HG02938 (cell line): ENCODE measurements around the gene WFDC8.

Experiments used
- ATAC-seq: cut with Tn5 transposase; IDR thresholded peaks from one replicate; pipeline ENCODE4 v1.9.1; 2021; ENCODE audit warnings: mild to moderate bottlenecking, moderate library complexity; ENCODE audit not compliant: unreplicated experiment

WFDC8 gene

GRCh38 chr20:45550765-45551164, 28.3 kb downstream of the WFDC8 start:
- ATAC-seq, result no peak

GRCh38 chr20:45548410-45548809, 30.7 kb downstream of the WFDC8 start:
- ATAC-seq, result no peak

GRCh38 chr20:45547206-45547770, 31.8 kb downstream of the WFDC8 start, which contains the start of gene EPPIN:
TSS of gene EPPIN (minus strand) at chr20:45547401. CDS start at chr20:45547357, 44 bp downstream.
- no peak for ATAC-seq

- no peak for ATAC-seq
These were observed 33.2 kb downstream of the WFDC8 start for GRCh38 chr20:45545754-45546453.

- ATAC-seq, result no peak
These were observed 33.7 kb downstream of the WFDC8 start for GRCh38 chr20:45545351-45545750.

- ATAC-seq, result no peak
These were observed 39.7 kb downstream of the WFDC8 start, which contains the start of gene WFDC6 for GRCh38 chr20:45539382-45539781. TSS of gene WFDC6 (minus strand) at chr20:45539482. CDS start at chr20:45539407, 75 bp downstream.

- ATAC-seq, result no peak
These were observed 40.8 kb downstream of the WFDC8 start for GRCh38 chr20:45538209-45538799.

GRCh38 chr20:45527294-45527693, 51.8 kb downstream of the WFDC8 start:
- ATAC-seq, result no peak

- no peak for ATAC-seq
These were observed 55.3 kb downstream of the WFDC8 start for GRCh38 chr20:45523821-45524220.

GRCh38 chr20:45518282-45518681, 60.8 kb downstream of the WFDC8 start:
- no peak for ATAC-seq

GRCh38 chr20:45515147-45515913, 63.8 kb downstream of the WFDC8 start, which contains the start of gene SPINT3:
TSS of gene SPINT3 (minus strand) at chr20:45515622. CDS start at chr20:45515608, 14 bp downstream.
- no peak for ATAC-seq

GRCh38 chr20:45510242-45510862, 68.7 kb downstream of the WFDC8 start:
- ATAC-seq, result no peak

- no peak for ATAC-seq
These were observed 70.0 kb downstream of the WFDC8 start for GRCh38 chr20:45509091-45509490.

- ATAC-seq, result no peak
These were observed 70.8 kb downstream of the WFDC8 start for GRCh38 chr20:45508068-45508886.

- ATAC-seq, result no peak
These were observed 71.9 kb downstream of the WFDC8 start for GRCh38 chr20:45507011-45507820.

- no peak for ATAC-seq
These were observed 72.7 kb downstream of the WFDC8 start for GRCh38 chr20:45506398-45506797.

GRCh38 chr20:45503403-45503802, 75.7 kb downstream of the WFDC8 start:
- ATAC-seq, result no peak

- ATAC-seq, result no peak
These were observed 76.5 kb downstream of the WFDC8 start for GRCh38 chr20:45502561-45502960.
